Ecto neural progenitor cell (in vitro differentiated cells): Measurements from ENCODE around the gene RPS24.
"Not testable (repeated sequence)": the region's sequence is repeated elsewhere in the genome, so short reads cannot be mapped to it uniquely, and the experiment has no call there.

Experiments used
- DNase-seq: peaks from one replicate; pipeline ENCODE4 v3.0.0-alpha.2; 2018; ENCODE audit warnings: low spot score

The RPS24 gene

GRCh38 chr10:78033637-78034470 lies at the start of gene RPS24:
Gene RPS24, plus strand, starts transcription at chr10:78033863. Its CDS starts 39 bp downstream, at chr10:78033902.
- peak; percentile 96 for DNase-seq

DNA sequence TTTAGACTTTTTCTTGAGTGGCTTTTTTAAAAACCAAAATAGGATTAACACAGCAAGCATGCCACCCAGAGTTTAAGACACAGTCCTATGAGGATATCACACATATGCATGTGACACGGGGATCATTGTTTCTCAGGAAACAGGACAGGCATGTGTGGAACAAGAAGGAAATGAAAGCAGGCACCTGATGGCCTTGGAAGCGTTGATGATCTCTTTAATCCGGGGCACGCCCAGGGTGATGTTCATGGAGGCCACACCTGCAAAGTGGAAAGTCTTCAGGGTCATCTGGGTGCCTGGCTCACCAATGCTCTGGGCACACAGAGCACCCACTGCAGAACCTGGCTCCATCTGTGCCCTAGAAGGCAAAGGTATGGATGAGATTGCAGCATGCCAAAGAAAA lies 48.7 kb upstream of the RPS24 start:
- DNase-seq, result no peak

DNA sequence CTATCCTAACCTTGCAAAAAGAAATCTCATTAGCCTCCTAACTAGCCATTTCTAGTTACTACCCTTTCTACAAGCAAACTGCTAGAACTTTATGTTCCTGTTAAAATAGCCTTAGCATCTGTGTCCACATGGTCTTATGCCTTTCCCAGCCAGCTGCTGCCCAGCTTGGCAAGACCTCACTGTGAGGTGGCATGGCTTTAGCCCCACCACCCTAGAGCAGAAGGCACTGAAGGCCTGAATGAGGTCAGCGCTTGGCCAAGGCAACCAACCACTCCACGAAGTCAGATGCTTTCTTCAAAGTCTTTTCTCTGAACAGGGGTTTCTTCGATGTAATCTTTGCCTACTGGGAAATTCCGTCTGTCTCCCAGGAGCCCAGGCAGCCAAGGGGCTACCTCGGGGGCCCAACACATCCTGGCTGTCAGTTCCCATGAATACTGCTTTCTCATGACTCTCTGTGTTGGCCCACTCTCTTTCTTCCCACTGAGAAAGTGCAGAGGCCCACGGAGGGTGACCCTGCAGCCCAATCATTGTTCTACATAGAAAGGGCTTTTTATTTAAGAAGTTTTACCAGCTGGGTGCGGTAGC lies 45.9 kb upstream of the RPS24 start:
- no peak for DNase-seq

- DNase-seq, result no peak
These were observed 44.5 kb upstream of the RPS24 start for GRCh38 chr10:77989081-77989724.

DNA sequence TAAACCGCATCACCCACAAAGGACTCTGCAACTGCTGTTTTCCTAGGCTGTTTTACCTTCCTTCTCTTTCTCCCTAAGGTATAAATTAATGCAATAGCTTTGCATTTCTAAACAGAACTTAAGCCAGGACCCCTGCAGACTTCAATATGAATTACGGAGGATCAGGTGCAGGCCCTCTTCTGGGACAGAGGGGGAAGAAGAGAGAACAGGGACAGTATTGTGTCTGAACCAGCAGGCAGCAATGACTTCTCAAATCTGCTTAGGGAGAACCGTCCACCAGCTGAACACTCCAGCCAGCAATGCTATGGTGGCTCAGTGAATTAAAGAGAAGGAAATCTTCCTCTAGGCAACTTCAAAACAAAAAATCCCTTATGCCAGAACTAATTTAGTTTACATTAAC lies 40.0 kb upstream of the RPS24 start:
- no peak for DNase-seq

DNA sequence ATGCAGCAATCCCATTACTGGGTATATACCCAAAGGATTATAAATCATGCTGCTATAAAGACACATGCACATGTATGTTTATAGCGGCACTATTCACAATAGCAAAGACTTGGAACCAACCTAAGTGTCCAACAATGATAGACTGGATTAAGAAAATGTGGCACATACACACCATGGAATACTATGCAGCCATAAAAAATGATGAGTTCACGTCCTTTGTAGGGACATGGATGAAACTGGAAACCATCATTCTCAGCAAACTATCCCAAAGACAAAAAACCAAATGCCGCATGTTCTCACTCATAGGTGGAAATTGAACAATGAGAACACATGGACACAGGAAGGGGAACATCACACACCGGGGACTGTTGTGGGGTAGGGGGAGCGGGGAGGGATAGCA lies 34.9 kb upstream of the RPS24 start:
- not testable (repeated sequence) for DNase-seq

- no peak for DNase-seq
These were observed 33.5 kb upstream of the RPS24 start for GRCh38 chr10:78000206-78000605.

DNA sequence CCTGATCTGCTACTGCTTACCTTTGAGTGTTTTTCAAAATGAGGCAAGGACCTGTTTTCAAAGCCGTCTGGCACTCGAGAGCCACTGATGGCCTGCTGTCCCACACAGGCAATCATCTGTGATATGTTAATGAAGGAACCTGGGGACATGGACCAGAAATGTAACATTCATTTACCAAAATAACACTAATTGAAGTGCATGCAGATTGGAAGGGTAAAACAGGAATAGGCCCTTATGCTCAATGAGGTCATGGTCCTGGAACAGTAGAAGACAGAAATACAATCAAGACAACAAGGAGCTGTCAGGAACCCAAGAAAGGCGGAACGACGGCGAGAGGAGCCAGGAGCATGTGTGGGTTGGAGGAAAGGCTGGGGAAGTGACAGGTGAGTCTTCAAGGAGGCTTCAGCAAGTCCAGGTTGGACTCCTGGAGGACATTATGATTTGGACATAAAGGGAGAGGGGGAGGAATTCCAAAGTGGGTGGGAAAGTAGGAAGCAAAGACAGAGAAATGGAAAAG lies 32.6 kb upstream of the RPS24 start:
- no peak for DNase-seq

GRCh38 chr10:78002541-78003288 lies 30.9 kb upstream of the RPS24 start:
- no peak for DNase-seq

- no peak for DNase-seq
These were observed 29.2 kb upstream of the RPS24 start for GRCh38 chr10:78004215-78005026.

GRCh38 chr10:78007172-78007571 lies 26.5 kb upstream of the RPS24 start:
- no peak for DNase-seq

GRCh38 chr10:78009662-78010061 lies 24.0 kb upstream of the RPS24 start:
- DNase-seq, result no peak

DNA sequence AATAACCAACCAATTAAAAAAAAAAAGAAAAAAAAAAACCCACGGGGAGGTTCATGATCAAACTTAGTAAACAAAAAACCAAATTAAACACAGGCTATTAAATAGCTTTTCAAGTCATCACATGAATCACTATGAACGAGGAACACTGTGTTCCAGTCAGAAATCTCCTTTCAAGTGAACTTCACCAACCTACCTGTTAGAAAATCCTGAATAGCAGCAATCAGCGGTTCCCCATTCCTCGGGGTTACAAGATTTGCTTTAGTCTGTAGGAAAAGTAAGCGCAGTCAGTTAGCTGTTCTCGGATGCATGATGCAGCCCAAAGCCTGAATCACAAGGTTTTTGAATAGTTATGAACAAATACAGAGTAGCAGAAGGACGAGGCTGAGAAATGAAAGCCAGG lies 23.4 kb upstream of the RPS24 start:
- DNase-seq, result no peak

GRCh38 chr10:78011065-78011464 lies 22.6 kb upstream of the RPS24 start:
- no peak for DNase-seq

GRCh38 chr10:78013564-78013963 lies 20.1 kb upstream of the RPS24 start:
- no peak for DNase-seq

DNA sequence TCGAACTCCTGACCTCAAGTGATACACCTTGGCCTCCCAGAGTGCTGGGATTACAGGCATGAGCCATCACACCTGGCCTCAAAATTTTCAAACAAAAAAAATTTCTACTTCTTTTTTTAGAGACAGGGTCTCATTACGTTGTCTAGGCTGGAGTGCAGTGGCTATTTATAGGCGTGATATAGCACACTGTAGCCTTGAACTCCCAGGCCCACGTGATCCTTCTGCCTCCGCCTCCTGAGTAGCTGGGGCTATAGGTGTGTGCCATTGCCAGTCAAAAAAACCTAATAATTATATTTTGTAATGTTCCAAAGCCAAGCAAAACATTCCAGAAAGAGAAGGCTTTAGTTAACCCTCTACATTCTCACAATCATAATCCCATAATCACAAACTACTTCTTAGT lies 18.1 kb upstream of the RPS24 start:
- no peak for DNase-seq

DNA sequence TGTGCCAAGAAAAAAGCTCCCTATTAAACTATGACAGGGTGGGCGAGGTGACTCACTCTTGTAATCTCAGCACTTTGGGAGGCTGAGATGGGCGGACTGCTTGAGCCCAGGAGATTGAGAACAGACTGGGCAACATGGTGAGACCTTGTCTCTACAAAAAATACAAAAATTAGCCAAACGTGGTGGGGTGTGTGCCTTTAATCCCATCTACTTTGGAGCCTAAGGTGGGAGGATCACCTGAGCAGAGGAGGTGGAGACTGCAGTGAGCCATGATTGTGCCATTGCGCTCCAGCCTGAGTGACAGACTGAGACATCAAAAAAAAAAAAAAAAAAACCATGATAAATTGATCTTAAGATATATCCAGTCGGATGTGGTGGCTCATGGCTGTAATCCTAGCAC lies 15.8 kb upstream of the RPS24 start:
- no peak for DNase-seq

- DNase-seq, result no peak
These were observed 14.4 kb upstream of the RPS24 start for GRCh38 chr10:78019264-78019663.

DNA sequence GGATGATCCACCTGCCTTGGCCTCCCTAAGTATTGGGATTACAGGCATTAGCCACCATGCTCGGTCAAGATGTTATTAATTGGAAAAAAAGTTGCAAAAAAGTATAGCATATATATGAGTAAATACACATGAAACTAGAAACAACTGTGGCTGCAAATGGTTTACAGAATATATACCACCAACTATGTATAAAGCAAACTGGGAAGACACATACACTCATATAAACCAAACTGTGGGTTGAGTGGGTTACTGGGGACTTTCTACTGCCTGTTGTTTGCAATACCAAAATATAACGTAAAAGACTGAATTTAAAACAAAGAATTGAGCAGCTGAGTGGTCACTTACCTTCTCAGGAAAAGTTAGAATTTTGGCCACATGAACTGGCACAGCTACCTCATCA lies 12.5 kb upstream of the RPS24 start:
- DNase-seq, result no peak

DNA sequence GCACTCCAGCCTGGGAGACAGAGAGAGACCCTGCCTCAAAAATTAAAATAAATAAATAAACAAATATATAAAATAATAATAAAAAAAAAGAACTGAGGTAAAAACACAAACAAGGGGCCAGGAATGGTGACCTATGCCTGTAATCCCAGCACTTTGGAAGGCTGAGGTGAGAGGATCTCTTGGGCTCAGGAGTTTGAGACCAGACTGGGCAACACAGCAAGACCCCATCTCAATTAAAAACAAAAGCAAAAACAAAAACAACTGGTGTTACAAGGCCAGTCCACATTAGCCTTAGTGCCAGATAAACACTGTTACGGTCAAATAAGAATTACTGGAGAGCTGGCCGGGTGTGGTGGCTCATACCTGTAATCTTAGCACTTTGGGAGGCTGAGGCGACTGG lies 9.9 kb upstream of the RPS24 start:
- DNase-seq, result no peak

- DNase-seq, result no peak
These were observed 7.8 kb upstream of the RPS24 start for GRCh38 chr10:78025685-78026364.
